HG02970 (cell line): ENCODE results near the gene PLD4.

Experiments used
- ATAC-seq: cut with Tn5 transposase; IDR thresholded peaks from one replicate; pipeline ENCODE4 v1.9.1; 2021; ENCODE audit warnings: mild to moderate bottlenecking, moderate library complexity, moderate number of reproducible peaks; ENCODE audit not compliant: unreplicated experiment, low FRiP score

Gene PLD4

DNA sequence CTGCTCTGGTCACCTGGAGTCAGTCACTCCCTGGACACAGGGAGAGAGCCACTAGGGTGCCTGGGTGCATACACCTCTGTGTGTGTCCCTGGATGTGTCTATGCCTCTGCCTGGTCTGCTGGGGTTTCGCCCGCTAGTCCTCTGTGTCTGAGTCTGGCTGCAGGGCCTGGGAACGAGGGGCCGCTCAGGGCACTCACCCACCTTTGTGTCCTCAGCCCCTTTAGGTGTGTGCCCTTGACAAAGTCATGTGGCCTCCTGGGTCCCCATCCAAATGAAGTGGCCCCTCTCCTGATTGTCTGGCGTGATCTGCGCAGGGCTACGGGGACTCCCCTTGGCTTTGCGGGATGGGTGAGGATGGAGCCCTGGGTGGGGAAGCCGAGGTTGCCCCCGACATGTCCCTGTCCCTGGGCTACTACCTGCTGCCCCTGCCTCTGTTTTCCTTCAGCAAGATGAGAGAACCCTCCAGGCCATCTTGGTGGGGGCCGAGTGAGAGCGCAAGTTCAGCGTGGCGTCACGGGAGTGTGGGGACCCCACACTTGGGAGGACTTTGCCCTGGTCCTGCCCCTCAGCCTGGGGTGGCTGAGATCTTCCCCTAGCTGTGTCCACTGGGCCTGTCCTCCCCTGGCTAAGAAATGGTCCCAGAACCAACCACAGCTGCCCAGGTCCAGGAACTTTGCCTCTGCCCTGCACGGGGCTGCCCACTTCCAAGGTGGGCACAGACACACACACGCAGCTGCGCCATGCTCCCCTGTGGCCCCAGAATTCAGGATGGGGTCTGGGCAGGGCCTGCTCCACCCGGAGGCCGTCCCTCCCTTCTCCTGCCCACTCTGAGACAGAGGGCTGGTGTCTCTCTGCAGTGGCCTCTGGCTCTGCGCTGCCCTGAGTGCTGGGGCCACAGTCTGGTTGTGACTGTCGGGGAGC, 56.2 kb downstream of the PLD4 start:
- no peak for ATAC-seq

DNA sequence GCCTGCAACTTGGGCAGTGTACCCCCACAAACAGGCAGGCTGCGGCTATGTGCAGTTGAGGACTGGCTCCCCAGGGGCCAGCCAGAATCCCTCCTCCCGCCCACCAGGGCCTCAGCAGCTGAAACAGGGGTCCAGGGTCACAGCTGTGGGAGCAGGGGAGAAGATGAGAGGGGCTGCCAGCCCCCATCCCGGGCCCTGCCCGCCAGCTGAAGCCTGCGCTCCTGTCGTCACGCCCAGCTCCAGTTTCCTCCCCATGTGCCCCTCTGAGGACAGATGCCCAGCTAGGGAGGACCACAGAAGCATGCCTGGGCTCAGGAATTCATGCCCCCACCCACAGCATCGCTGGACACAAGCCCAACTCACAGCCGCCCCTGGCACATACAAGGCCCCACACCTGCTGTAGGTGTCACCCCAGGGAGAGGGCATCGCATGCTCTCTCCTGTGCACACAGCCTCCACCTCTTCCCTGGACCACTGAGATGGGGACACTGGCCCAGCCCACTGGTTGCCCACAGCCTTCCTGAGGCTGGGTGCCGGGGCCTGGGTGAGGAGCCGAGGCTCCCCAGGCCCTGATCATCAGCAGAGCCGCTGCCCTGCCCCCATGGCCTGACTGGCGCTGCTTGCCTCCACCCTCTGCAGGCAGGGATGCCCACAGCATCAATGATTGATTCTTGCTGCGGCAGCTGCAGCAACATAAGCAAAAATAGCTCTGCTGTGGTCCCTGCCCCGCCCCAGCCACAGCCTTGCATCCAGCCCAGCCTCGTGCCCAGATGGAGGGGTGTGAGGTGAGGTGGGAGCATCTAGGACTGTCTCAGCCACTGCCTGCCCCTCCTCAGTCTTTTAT, 57.2 kb downstream of the PLD4 start:
- no peak for ATAC-seq

DNA sequence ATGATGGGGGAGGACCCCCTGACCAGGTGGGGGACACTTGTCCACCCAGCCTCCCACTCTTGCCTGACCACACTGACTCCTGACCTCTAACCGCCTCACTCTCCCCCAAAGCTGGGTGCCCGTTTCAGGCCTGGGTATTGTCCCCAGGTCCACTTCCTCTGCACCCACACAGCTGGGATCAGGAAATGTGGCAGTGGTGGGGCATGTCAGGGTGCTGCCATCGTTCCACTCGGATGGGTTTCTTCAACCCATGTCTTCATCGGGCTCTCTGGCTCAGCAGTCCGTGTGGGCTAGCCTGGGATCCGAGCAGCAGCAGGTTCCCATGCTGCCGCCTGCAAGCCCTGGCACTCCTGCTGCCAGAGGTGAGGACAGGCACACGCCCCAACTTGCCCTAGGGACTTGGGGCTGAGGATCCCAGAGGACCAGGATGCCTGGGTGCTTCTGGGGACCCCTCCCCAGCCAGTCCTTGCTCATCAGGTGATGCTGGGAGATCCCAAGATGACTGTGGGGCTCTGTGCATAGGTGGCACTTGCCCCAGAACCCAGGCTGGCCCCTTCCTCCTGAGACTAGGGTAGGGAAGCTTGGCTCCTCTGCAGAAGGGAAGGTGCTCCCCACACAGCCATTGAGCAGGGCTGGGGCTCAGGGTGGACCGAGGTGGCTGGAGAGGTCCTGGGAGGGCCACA, 58.0 kb downstream of the PLD4 start:
- ATAC-seq, result no peak
